Fibroblast of skin of left quadriceps (primary cell): ENCODE measurements around the gene GLOD5.
"Not testable (repeated sequence)": the region's sequence is repeated elsewhere in the genome, so short reads cannot be mapped to it uniquely, and the experiment has no call there.

ENCODE experiments used
- DNase-seq, 2 experiments: peaks; one replicate each; pipeline ENCODE4 v3.0.0-alpha.2; 2013; ENCODE audit warnings: low read depth in 2 of 2

Gene GLOD5

GRCh38 chrX:48793935-48794334, 32.4 kb downstream of the GLOD5 start:
- DNase-seq = no peak

- no peak for DNase-seq
These were observed 32.9 kb downstream of the GLOD5 start for GRCh38 chrX:48794340-48794910.

DNA sequence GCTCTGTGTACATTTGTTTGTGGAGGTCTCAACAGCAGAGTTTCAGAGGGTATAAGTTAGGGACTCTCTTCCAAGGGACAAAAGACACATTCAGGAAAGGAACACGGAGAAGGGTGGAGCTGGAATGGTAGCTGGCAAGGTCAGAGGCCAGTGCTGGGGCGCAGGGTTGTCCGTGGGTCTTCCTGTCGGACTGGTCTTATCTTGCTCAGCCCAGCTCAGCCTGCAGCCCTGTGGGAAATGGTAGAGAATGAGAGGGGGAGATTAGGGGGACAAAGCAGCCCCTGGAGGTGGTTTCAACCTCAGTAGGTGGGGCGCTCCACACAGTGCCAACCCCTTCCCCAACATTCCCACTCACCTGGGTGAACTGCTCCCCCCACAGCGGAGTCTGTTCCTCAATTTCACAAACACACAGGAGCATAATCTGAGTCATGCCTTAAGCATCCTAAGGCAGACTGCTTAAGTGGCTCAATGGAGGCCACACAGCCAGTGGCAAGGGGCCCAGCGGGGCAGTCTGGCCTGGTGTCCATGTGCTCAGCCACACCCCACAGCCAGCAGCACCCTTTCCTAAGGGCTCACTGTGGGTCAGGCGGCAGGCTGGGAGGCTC, 33.5 kb downstream of the GLOD5 start:
- DNase-seq = peak in 1 of 2 experiments; percentile 4

DNA sequence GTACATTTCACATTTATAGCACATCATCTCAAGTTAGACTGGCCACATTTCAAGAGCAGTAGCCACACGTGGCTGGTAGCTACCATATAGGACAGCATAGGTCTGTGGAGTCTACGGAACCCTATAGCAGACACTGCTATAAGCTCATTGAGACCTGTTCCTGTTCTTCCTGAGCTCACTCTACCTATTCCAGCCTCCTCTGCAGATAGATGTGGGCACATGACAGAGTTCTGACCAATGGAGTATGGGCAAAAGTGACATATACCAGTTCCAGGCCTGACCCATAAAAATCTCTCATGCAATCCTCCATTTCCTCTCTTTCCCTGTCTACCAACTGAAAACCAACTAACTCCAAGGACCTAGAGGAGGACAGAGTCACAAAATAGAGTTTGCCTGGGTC, 36.8 kb downstream of the GLOD5 start:
- no peak for DNase-seq

- DNase-seq = no peak
These were observed 39.2 kb downstream of the GLOD5 start for GRCh38 chrX:48800574-48801279.

DNA sequence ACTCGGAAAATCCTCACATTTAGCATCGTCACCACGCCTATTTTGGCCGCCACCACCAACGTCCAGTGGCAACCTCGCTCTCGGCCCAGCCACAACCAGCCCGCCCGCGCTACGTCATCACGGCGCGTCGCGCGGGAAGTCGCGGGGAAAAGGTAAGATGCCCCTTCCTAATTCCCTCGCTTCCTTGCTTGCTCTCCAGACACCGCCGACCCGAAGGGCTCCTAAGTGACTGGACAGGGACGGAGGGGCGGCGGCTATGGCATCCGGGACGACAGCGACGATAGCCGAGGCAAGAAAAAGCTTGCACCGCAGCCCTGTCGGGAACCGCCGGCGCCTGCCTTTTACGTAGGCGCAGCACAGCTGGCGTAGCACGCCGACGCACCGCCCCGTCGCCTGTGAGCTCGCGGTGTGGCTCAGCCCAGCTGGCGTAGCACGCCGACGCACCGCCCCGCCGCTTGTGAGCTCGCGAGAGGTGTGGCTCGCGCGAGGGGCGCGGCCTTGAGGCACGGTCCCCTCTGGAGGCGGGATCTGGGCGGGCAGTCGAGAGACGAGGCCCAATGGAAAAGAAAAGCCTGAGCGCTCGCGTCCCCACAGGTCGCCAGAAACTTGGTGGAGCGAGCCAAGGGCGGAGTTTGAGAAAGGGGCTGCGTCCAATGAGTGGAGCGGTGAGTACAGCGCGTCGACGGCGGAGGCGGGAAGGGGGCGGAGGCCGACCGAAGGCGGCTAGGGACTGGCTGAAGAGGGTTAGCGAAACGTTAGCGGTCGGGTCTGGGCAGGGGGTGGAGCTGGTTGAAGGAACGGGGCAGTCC, 39.9 kb downstream of the GLOD5 start, which contains the start of gene HDAC6:
Gene HDAC6, plus strand, starts transcription at position 788 of the 809 bp plus-strand sequence. CDS start 626 bp downstream, outside the sequence.
- DNase-seq = peak; percentile 97

DNA sequence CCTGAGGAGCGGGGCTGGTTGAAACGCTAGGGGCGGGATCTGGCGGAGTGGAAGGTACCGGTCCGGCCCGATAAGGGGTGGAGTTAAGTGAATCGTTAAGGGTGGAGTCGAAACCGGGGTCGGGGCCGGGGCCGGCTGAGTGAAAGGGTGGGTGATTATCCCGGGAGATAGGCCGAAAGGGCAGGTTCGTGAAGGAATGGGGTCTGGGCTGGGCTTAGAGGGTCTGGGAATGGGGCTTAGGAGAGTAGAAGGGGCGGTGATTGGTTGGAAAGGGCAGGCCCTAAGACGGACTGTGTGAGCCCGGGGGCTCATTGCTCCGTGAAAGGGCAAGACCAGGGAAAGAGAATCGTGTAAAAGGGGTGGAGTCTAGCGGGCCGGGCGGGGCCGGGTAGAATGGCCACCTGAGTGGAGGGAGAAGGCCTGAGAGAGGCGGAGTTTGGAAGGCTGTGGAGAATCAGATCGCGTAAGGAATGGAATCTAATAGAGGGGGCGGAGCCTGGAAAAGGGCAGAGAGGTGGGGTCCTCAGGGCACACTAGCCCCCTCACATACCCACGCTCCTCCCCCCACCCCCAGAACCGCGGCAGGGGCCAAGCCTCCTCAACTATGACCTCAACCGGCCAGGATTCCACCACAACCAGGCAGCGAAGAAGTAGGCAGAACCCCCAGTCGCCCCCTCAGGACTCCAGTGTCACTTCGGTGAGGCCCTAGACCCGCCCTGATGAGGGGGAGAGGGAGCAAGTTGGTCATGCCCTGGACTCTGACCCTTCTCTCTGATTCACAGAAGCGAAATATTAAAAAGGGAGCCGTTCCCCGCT, 40.8 kb downstream of the GLOD5 start:
- DNase-seq = peak; percentile 32 to 40

DNA sequence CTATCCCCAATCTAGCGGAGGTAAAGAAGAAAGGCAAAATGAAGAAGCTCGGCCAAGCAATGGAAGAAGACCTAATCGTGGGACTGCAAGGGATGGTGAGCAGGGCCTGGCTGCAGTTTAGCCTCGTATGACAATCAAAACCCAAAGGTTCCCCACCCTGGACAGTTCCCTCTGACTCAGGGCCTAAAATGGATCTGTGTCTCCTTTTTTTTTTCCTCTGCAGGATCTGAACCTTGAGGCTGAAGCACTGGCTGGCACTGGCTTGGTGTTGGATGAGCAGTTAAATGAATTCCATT, 41.3 kb downstream of the GLOD5 start:
- no peak for DNase-seq

GRCh38 chrX:48806081-48806480, 44.5 kb downstream of the GLOD5 start:
- DNase-seq = no peak

DNA sequence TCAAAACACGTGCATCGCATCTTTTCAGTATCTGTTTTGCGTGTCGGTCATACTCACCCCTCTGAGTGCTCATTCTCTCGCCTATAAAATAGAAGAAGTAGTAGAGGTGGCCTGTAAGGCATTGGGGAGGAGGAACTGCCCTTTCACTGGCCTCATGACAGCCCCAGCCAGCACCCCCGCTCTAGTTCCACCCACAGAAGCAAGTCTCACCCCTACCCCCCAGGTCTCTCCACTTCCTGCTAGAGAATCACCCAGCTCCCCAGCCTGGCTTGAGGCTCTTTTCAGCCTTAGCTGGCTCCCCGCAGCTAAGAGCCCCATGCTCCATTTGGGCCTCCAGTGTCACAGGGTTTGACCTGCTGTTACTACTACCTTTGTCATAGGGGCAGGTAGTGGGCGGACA, 52.1 kb downstream of the GLOD5 start:
- DNase-seq = no peak

- DNase-seq = no peak
These were observed 53.2 kb downstream of the GLOD5 start for GRCh38 chrX:48814722-48815121.

- no peak for DNase-seq
These were observed 53.7 kb downstream of the GLOD5 start for GRCh38 chrX:48815266-48815665.

DNA sequence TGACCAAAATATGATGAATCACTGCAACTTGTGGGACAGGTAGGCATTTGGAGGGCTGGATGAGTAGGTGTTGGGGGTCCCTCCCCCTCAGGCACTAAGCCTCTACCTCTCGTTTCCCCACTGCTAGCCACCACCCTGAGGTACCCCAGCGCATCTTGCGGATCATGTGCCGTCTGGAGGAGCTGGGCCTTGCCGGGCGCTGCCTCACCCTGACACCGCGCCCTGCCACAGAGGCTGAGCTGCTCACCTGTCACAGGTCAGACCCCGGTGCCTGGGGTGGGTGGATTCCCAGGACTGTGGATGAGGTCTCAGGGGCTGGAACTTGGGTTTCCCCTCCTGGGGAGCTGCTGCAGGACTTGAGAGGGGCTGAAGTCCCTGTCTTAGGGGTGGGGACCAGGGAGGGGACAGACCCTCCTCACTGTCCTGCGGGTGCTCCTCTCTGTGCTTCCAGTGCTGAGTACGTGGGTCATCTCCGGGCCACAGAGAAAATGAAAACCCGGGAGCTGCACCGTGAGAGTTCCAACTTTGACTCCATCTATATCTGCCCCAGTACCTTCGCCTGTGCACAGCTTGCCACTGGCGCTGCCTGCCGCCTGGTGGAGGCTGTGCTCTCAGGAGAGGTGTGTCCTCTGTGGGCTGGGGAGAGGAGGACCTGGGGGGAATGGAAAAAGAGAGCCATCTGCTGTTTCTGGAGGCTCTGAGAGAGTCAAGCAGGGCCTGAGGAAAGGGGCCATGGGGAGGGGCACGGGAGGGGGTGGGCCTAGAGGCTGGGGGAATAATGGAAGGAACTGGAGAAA, 54.7 kb downstream of the GLOD5 start:
- DNase-seq = no peak

DNA sequence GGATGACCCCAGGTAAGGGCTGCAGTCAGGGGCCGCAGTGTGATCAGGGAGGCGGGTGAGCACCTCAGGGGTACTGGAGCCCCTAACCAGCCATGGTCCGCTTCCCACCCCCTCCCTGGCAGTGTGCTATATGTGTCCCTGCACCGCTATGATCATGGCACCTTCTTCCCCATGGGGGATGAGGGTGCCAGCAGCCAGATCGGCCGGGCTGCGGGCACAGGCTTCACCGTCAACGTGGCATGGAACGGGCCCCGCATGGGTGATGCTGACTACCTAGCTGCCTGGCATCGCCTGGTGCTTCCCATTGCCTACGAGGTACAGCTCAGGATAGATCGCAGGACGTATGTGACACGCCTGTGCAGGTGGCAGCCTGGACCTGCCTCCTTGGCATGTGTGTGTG, 56.6 kb downstream of the GLOD5 start:
- DNase-seq = no peak

GRCh38 chrX:48818866-48819265, 57.3 kb downstream of the GLOD5 start:
- DNase-seq = no peak

GRCh38 chrX:48819394-48819793, 57.8 kb downstream of the GLOD5 start:
- not testable (repeated sequence) for DNase-seq

DNA sequence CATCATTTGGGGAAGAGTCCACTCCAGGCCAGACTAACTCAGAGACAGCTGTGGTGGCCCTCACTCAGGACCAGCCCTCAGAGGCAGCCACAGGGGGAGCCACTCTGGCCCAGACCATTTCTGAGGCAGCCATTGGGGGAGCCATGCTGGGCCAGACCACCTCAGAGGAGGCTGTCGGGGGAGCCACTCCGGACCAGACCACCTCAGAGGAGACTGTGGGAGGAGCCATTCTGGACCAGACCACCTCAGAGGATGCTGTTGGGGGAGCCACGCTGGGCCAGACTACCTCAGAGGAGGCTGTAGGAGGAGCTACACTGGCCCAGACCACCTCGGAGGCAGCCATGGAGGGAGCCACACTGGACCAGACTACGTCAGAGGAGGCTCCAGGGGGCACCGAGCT, 61.5 kb downstream of the GLOD5 start:
- DNase-seq = no peak
